Progenitor cell of endocrine pancreas (in vitro differentiated cells): Measurements from ENCODE around the gene AADACL2. TPM values are rescaled to one million over a fixed set of nuclear protein-coding genes. Genes with fewer than 3 reads are reported as not detected.
"Not testable (repeated sequence)": the region's sequence is repeated elsewhere in the genome, so short reads cannot be mapped to it uniquely, and the experiment has no call there.

ENCODE experiments used
- DNase-seq: peaks from one replicate; pipeline ENCODE4 v3.0.0; 2021; ENCODE audit warnings: low spot score; ENCODE audit not compliant: unreplicated experiment
- H3K27ac Mint-ChIP-seq: 2 replicates; pipeline ENCODE4 v1.8.0; 2021; ENCODE audit warnings: mild to moderate bottlenecking, moderate library complexity, mixed read lengths
- H3K27me3 Mint-ChIP-seq: 2 replicates; pipeline ENCODE4 v1.8.0; 2021; ENCODE audit warnings: mixed read lengths
- H3K36me3 Mint-ChIP-seq: 2 replicates; pipeline ENCODE4 v1.8.0; 2022; ENCODE audit warnings: mixed read lengths; ENCODE audit not compliant: insufficient read depth
- H3K4me1 Mint-ChIP-seq: 2 replicates; pipeline ENCODE4 v1.8.0; 2021; ENCODE audit warnings: low read depth, mixed read lengths
- H3K4me3 Mint-ChIP-seq: 2 replicates; pipeline ENCODE4 v1.8.0; 2021; ENCODE audit warnings: low read depth, mild to moderate bottlenecking, moderate library complexity, mixed read lengths
- H3K9me3 Mint-ChIP-seq: 2 replicates; pipeline ENCODE4 v1.8.0; 2021; ENCODE audit warnings: low read depth, mixed read lengths
- CTCF ChIP-seq: fragments of 200-600 bp; sonication (generic); IDR thresholded peaks from one replicate; pipeline ENCODE4 v1.5.0; 2021; ENCODE audit warnings: antibody characterized with exemption, mild to moderate bottlenecking; ENCODE audit not compliant: unreplicated experiment
- total RNA-seq: library from RNA; stranded (reverse); gene quantifications from 2 replicates; pipeline ENCODE4 v1.2.1, GENCODE V29; 2021

Gene AADACL2
- total RNA-seq, 1 donor from 2014 or later, result not detected

DNA sequence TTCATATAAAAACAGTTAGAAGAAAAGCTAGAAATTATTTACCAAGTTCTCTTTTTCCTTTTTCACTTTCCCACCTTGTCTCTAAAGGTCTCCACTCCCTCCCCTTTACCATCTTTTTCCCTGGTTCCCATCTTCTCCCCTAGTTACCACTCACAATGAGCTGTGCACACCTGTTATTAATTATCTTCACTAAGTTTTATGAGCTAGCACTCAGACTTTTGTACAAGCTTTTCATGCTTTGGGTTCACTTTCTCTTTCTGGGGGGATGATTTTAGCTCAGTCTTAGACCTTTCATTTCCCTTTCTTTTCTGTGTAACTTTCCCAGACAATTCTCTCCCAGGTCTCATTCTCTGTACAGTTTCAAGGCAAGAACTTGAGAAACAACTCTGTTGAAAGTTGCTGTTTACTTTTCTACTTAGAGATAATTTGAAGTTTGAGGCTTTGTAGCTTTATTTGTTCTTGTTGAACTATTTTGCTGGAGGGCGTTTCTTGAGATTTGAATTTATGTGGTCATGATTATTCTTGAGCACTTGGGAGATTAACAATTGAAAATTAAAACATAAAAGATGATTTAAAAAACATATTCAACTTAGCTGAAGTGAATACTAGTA is 56.2 kb downstream of the AADACL2 start:
- Mint-ChIP-seq H3K9me3 (peaks cover 9% of the 10 kb centered on the region), H3K4me1 (peaks cover 19% of the 10 kb centered on the region), H3K4me3 (no peak overlapping the region), H3K36me3 (peaks cover 1% of the 10 kb centered on the region), H3K27ac (peak overlapping the region; percentile 65), H3K27me3 (no peaks in the 10 kb centered on the region)
- DNase-seq, result no peak
- no peak for TF ChIP-seq CTCF

- not testable (repeated sequence) for H3K4me3 Mint-ChIP-seq, DNase-seq, H3K27ac Mint-ChIP-seq, H3K9me3 Mint-ChIP-seq, H3K36me3 Mint-ChIP-seq, H3K27me3 Mint-ChIP-seq
- peaks cover 19% of the 10 kb centered on the region for H3K4me1 Mint-ChIP-seq
These were observed 57.0 kb downstream of the AADACL2 start for GRCh38 chr3:151790763-151791162.

DNA sequence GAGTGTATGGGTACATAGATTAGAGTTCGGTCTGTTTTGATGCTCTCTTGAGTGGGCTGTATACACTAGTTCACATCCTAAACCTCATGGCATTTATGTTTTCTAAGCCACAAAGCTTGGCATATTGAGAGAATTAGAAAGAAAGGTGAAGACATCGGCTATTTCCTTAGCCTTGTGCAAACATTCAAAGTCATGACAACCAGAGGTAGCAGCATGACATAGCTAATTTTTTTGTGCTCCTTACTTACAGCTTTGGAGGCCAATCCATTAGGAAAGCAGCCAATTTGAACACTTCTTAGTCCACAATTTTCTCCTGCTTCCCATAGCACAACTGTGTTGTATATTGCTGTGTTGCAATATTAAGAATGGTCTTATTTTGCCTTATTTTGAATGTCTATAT is 58.7 kb downstream of the AADACL2 start:
- peaks cover 1% of the 10 kb centered on the region for H3K36me3 Mint-ChIP-seq
- DNase-seq, result no peak
- H3K9me3 Mint-ChIP-seq, result peaks cover 9% of the 10 kb centered on the region
- no peaks in the 10 kb centered on the region for H3K27me3 Mint-ChIP-seq
- H3K4me1 Mint-ChIP-seq, result peaks cover 19% of the 10 kb centered on the region
- peak overlapping the region; percentile 50 for H3K27ac Mint-ChIP-seq
- TF ChIP-seq CTCF, result no peak
- H3K4me3 Mint-ChIP-seq, result no peak overlapping the region

DNA sequence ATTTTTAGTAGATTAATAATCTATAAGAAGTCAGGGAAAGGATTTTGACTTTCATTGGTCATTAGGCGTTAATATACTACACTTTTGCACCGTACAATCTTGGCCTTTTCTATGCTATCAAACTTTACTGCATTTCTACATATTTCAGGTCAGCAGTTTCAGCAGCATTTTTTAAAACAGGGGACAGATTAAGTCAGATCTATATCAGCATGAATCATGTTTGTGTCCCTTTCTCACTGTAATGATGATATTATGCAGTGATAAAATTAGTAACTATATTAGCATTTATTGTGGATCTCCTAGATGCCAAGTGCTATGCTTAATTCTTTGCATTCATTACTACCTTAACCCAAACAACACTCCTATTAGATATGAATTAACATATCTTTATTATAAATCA is 59.9 kb downstream of the AADACL2 start:
- TF ChIP-seq CTCF, result no peak
- DNase-seq, result no peak
- Mint-ChIP-seq H3K36me3 (peaks cover 1% of the 10 kb centered on the region), H3K27me3 (no peaks in the 10 kb centered on the region), H3K4me1 (peaks cover 19% of the 10 kb centered on the region), H3K4me3 (no peak overlapping the region), H3K27ac (no peak overlapping the region), H3K9me3 (peaks cover 9% of the 10 kb centered on the region)

DNA sequence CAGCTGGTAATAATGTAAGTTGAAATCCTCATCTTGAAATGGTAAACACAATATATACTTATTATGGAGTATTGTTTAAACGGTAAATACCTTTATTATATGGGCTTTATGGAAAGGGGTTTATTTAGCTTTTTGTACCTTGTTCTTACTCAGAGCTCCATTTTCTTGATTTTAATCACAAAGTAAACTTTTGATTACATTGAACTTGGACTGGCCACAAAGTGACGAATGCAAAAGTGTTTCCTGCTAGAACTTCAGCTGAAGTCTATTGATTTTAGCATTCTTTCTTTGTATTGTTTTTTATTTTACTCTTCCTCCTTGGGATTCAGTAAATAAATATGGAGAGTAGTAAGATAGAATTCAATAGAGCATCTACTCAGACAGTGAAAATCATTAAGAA is 60.4 kb downstream of the AADACL2 start:
- peaks cover 1% of the 10 kb centered on the region for H3K36me3 Mint-ChIP-seq
- peaks cover 9% of the 10 kb centered on the region for H3K9me3 Mint-ChIP-seq
- H3K4me1 Mint-ChIP-seq, result peaks cover 19% of the 10 kb centered on the region
- H3K27ac Mint-ChIP-seq, result no peak overlapping the region
- H3K27me3 Mint-ChIP-seq, result no peaks in the 10 kb centered on the region
- TF ChIP-seq CTCF, result no peak
- DNase-seq, result no peak
- no peak overlapping the region for H3K4me3 Mint-ChIP-seq

GRCh38 chr3:151795276-151795675 is 61.5 kb downstream of the AADACL2 start:
- peaks cover 1% of the 10 kb centered on the region for H3K36me3 Mint-ChIP-seq
- no peaks in the 10 kb centered on the region for H3K27me3 Mint-ChIP-seq
- peaks cover 13% of the 10 kb centered on the region for H3K4me1 Mint-ChIP-seq
- no peak overlapping the region for H3K27ac Mint-ChIP-seq
- DNase-seq, result no peak
- H3K9me3 Mint-ChIP-seq, result peaks cover 4% of the 10 kb centered on the region
- no peak overlapping the region for H3K4me3 Mint-ChIP-seq
- TF ChIP-seq CTCF, result no peak
